ENCODE results near the gene XRCC3.
A peak's percentile ranks its signal among the peaks of the same experiment; 100 is the strongest.

XRCC3 gene

GRCh38 chr14:103688441-103688840 is 26.8 kb downstream of the XRCC3 start:
- Mint-ChIP-seq H3K4me1 (peaks cover 16% of the 10 kb centered on the region), H3K27ac (no peak overlapping the region), H3K27me3 (ENCODE audit: low read depth) (no peaks in the 10 kb centered on the region), H3K36me3 (ENCODE audit: low read depth) (peaks cover 42% of the 10 kb centered on the region), H3K9me3 (no peaks in the 10 kb centered on the region), H3K4me3 (no peak overlapping the region)
- TF ChIP-seq CTCF (IDR thresholded peaks at IDR 0.05; ENCODE audit: unreplicated experiment in 3 of 3), result no peak

GRCh38 chr14:103687712-103688111 is 27.5 kb downstream of the XRCC3 start:
- no peaks in the 10 kb centered on the region for H3K9me3 Mint-ChIP-seq
- no peaks in the 10 kb centered on the region for H3K27me3 Mint-ChIP-seq (ENCODE audit: low read depth)
- TF ChIP-seq CTCF (IDR thresholded peaks at IDR 0.05; ENCODE audit: unreplicated experiment in 3 of 3), result no peak
- peaks cover 16% of the 10 kb centered on the region for H3K4me1 Mint-ChIP-seq
- peaks cover 49% of the 10 kb centered on the region for H3K36me3 Mint-ChIP-seq (ENCODE audit: low read depth)
- H3K27ac Mint-ChIP-seq, result no peak overlapping the region
- H3K4me3 Mint-ChIP-seq, result no peak overlapping the region

- H3K9me3 Mint-ChIP-seq, result no peaks in the 10 kb centered on the region
- H3K4me1 Mint-ChIP-seq, result peaks cover 16% of the 10 kb centered on the region
- H3K36me3 Mint-ChIP-seq (ENCODE audit: low read depth), result peaks cover 49% of the 10 kb centered on the region
- TF ChIP-seq CTCF (IDR thresholded peaks at IDR 0.05; ENCODE audit: unreplicated experiment in 3 of 3), result no peak
- H3K27ac Mint-ChIP-seq, result no peak overlapping the region
- no peaks in the 10 kb centered on the region for H3K27me3 Mint-ChIP-seq (ENCODE audit: low read depth)
- H3K4me3 Mint-ChIP-seq, result no peak overlapping the region
Measured at GRCh38 chr14:103686831-103687485, 28.3 kb downstream of the XRCC3 start.

GRCh38 chr14:103685276-103686211 is 29.7 kb downstream of the XRCC3 start:
- Mint-ChIP-seq H3K36me3 (ENCODE audit: low read depth) (peaks cover 57% of the 10 kb centered on the region), H3K4me1 (peaks cover 16% of the 10 kb centered on the region), H3K9me3 (no peaks in the 10 kb centered on the region), H3K27me3 (ENCODE audit: low read depth) (no peaks in the 10 kb centered on the region), H3K4me3 (no peak overlapping the region), H3K27ac (peak overlapping the region in 1 of 3 experiments; percentile 18)
- no peak for TF ChIP-seq CTCF (IDR thresholded peaks at IDR 0.05; ENCODE audit: unreplicated experiment in 3 of 3)

- Mint-ChIP-seq H3K4me3 (no peak overlapping the region), H3K27ac (no peak overlapping the region), H3K4me1 (peaks cover 16% of the 10 kb centered on the region), H3K36me3 (ENCODE audit: low read depth) (peaks cover 56% of the 10 kb centered on the region), H3K9me3 (no peaks in the 10 kb centered on the region), H3K27me3 (ENCODE audit: low read depth) (no peaks in the 10 kb centered on the region)
- TF ChIP-seq CTCF (IDR thresholded peaks at IDR 0.05; ENCODE audit: unreplicated experiment in 3 of 3), result no peak
Measured at GRCh38 chr14:103684871-103685270, 30.4 kb downstream of the XRCC3 start.
